Measurements from ENCODE around the gene MMP24OS. TPM values are rescaled to one million over a fixed set of nuclear protein-coding genes. Genes with fewer than 3 reads are reported as not detected.

MMP24OS gene
- total and polyA plus RNA-seq, 2 experiments from 2014 or later, result 19.0 to 58.5 TPM

GRCh38 chr20:35271073-35271882 lies 6.6 kb downstream of the MMP24OS start:
- no peak for DNase-seq (ENCODE audit: low spot score)
- Histone ChIP-seq H4K20me1 (ENCODE audit: insufficient read depth, poor library complexity, severe bottlenecking) (no peaks in the 10 kb centered on the region), H2AFZ (no peak overlapping the region), H3K27ac (no peak overlapping the region), H3K4me1 (ENCODE audit: insufficient read depth) (no peaks in the 10 kb centered on the region), H3K36me3 (replicated peaks; ENCODE audit: insufficient read depth, low read depth) (no peaks in the 10 kb centered on the region), H3K9me2 (replicated peaks; ENCODE audit: insufficient read depth) (no peaks in the 10 kb centered on the region), H3K79me2 (peaks cover 7% of the 10 kb centered on the region), H3K4me2 (no peak overlapping the region), H3K9me3 (ENCODE audit: low read depth) (no peaks in the 10 kb centered on the region), H3K27me3 (no peaks in the 10 kb centered on the region), H3K4me3 (no peak overlapping the region)
- TF ChIP-seq EZH2 (IDR thresholded peaks at IDR 0.05; ENCODE audit: borderline replicate concordance) (no peak), CTCF (IDR thresholded peaks at IDR 0.05; ENCODE audit: poor library complexity) (no peak), EZH2phosphoT487 (IDR thresholded peaks at IDR 0.05; ENCODE audit: low read depth, severe bottlenecking, unreplicated experiment) (no peak)
- 93% methylated on average over 20 of the region's 20 CpGs for WGBS (ENCODE audit: low lambda C conversion rate, missing lambda C conversion rate)

GRCh38 chr20:35270021-35270902 lies 7.7 kb downstream of the MMP24OS start:
- Histone ChIP-seq H4K20me1 (ENCODE audit: insufficient read depth, poor library complexity, severe bottlenecking) (no peaks in the 10 kb centered on the region), H3K79me2 (no peaks in the 10 kb centered on the region), H3K9me3 (ENCODE audit: low read depth) (no peaks in the 10 kb centered on the region), H3K4me1 (ENCODE audit: insufficient read depth) (no peaks in the 10 kb centered on the region), H3K4me3 (no peak overlapping the region), H3K4me2 (no peak overlapping the region), H3K36me3 (replicated peaks; ENCODE audit: insufficient read depth, low read depth) (no peaks in the 10 kb centered on the region), H2AFZ (no peak overlapping the region), H3K9me2 (replicated peaks; ENCODE audit: insufficient read depth) (no peaks in the 10 kb centered on the region), H3K27me3 (no peaks in the 10 kb centered on the region), H3K27ac (no peak overlapping the region)
- DNase-seq (ENCODE audit: low spot score), result no peak
- TF ChIP-seq EZH2 (IDR thresholded peaks at IDR 0.05; ENCODE audit: borderline replicate concordance) (no peak), EZH2phosphoT487 (IDR thresholded peaks at IDR 0.05; ENCODE audit: low read depth, severe bottlenecking, unreplicated experiment) (no peak), CTCF (IDR thresholded peaks at IDR 0.05; ENCODE audit: poor library complexity) (no peak)
- 82% methylated on average over 19 of the region's 19 CpGs for WGBS (ENCODE audit: low lambda C conversion rate, missing lambda C conversion rate)

- 55% methylated on average over 14 of the region's 14 CpGs for WGBS (ENCODE audit: low lambda C conversion rate, missing lambda C conversion rate)
- H3K4me1 ChIP-seq (ENCODE audit: insufficient read depth), result peaks cover 10% of the 10 kb centered on the region
- DNase-seq (ENCODE audit: low spot score), result peak; percentile 82
- TF ChIP-seq CTCF (IDR thresholded peaks at IDR 0.05; ENCODE audit: poor library complexity), result peak; percentile 64
- TF ChIP-seq EZH2phosphoT487 (IDR thresholded peaks at IDR 0.05; ENCODE audit: low read depth, severe bottlenecking, unreplicated experiment), result no peak
- TF ChIP-seq EZH2 (IDR thresholded peaks at IDR 0.05; ENCODE audit: borderline replicate concordance), result no peak
- no peaks in the 10 kb centered on the region for H4K20me1 ChIP-seq (ENCODE audit: insufficient read depth, poor library complexity, severe bottlenecking)
- no peak overlapping the region for H3K4me3 ChIP-seq
- H3K36me3 ChIP-seq (replicated peaks; ENCODE audit: insufficient read depth, low read depth), result no peaks in the 10 kb centered on the region
- H3K79me2 ChIP-seq, result no peaks in the 10 kb centered on the region
- H3K9me2 ChIP-seq (replicated peaks; ENCODE audit: insufficient read depth), result no peaks in the 10 kb centered on the region
- no peaks in the 10 kb centered on the region for H3K27me3 ChIP-seq
- no peak overlapping the region for H3K27ac ChIP-seq
- H3K4me2 ChIP-seq, result no peak overlapping the region
- no peaks in the 10 kb centered on the region for H3K9me3 ChIP-seq (ENCODE audit: low read depth)
- H2AFZ ChIP-seq, result no peak overlapping the region
Observed at GRCh38 chr20:35269055-35269781, 8.7 kb downstream of the MMP24OS start.
